Transverse colon (tissue), 4 donors: ENCODE measurements around the gene CRHBP. TPM values are rescaled to one million over a fixed set of nuclear protein-coding genes. Genes with fewer than 3 reads are reported as not detected.

ENCODE experiments used
- DNase-seq: peaks from one replicate; pipeline ENCODE4 v3.0.0-alpha.2; 2019
- H3K27ac ChIP-seq, 4 donors: fragments of 200-600 bp; sonication (generic); 2 replicates each; pipeline ENCODE4 v1.5.1; 2016 to 2018; ENCODE audit warnings: inconsistent platforms in 4 of 4
- H3K27me3 ChIP-seq: fragments of 200-600 bp; sonication (generic); 2 replicates; pipeline ENCODE4 v1.5.1; 2017; ENCODE audit warnings: inconsistent platforms
- H3K36me3 ChIP-seq, 4 donors: fragments of 200-600 bp; sonication (generic); 2 replicates each; pipeline ENCODE4 v1.5.1; 2017 to 2019; ENCODE audit warnings: inconsistent platforms in 4 of 4
- H3K4me1 ChIP-seq, 4 donors: fragments of 200-600 bp; sonication (generic); 2 replicates each; pipeline ENCODE4 v1.5.1; 2017 to 2020; ENCODE audit warnings: inconsistent platforms in 4 of 4
- H3K4me3 ChIP-seq, 4 donors: fragments of 200-600 bp; sonication (generic); 1 replicate in 1 of 4; 2 replicates in 3 of 4; pipeline versions ENCODE4 v1.5.1 to v1.6.1; 2017 to 2019; ENCODE audit warnings: inconsistent platforms in 4 of 4
- H3K9me3 ChIP-seq, 2 donors: fragments of 200-600 bp; sonication (generic); 2 replicates each; pipeline ENCODE4 v1.5.1; 2017 to 2019; ENCODE audit warnings: inconsistent platforms in 2 of 2
- EP300 ChIP-seq: sonication (generic); formaldehyde crosslinking; IDR thresholded peaks from one replicate; pipeline ENCODE4 v1.6.1; 2017; ENCODE audit warnings: antibody characterized with exemption, low read depth
- POLR2A ChIP-seq: fragments of 450-650 bp; IDR thresholded peaks from one replicate; pipeline ENCODE4 v1.6.1; 2016; ENCODE audit warnings: antibody characterized with exemption, mild to moderate bottlenecking, moderate library complexity
- POLR2AphosphoS5 ChIP-seq, 3 donors: sonication (generic); formaldehyde crosslinking; IDR thresholded peaks; one replicate each; pipeline ENCODE4 v1.6.1; 2016; ENCODE audit warnings: antibody characterized with exemption in 3 of 3
- WGBS, 2 donors: methylation state at CpG; one replicate each; pipeline ENCODE4 v1.1.5; 2018; ENCODE audit warnings: low coverage in 1 of 2; 5-methylcytosine and 5-hydroxymethylcytosine counted together
- in situ Hi-C, 4 donors: fragments of 200-750 bp; cut with MboI; loops; one replicate each; pipeline versions ENCODE4 v1.15.0 to v1.15.1; 2017; ENCODE audit warnings: low sequenced_read_pairs in 3 of 4, low pct_ligation_motif_present in 1 of 4, low pct_unique_long_range_greater_than_20kb in 1 of 4
- intact Hi-C: fragments of 100-400 bp; cut with DNase I; formaldehyde crosslinking; loops from one replicate; pipeline ENCODE4 v1.15.1; 2023; ENCODE audit warnings: low total_unique reads
- total RNA-seq, 4 donors: library from RNA; depleted of rRNA; stranded (reverse); fragments of >200 nt; gene quantifications; one replicate each; pipeline ENCODE4 v1.1.0, GENCODE V29; 2016
- TF ChIP-seq, protein P1 (sequence below), 5 experiments: fragments of 200-600 bp in 3 of 5; fragments of 450-650 bp in 2 of 5; sonication (generic) in 3 of 5; IDR thresholded peaks; 1 replicate in 2 of 5; 2 replicates in 3 of 5; pipeline ENCODE4 v1.5.1; 2016 to 2017; ENCODE audit warnings: antibody characterized with exemption in 5 of 5, inconsistent platforms in 3 of 5, mild to moderate bottlenecking in 2 of 5, moderate library complexity in 1 of 5

CRHBP gene
- total RNA-seq, 4 donors from 2014 or later = 0.79 TPM; not detected in 3

DNA sequence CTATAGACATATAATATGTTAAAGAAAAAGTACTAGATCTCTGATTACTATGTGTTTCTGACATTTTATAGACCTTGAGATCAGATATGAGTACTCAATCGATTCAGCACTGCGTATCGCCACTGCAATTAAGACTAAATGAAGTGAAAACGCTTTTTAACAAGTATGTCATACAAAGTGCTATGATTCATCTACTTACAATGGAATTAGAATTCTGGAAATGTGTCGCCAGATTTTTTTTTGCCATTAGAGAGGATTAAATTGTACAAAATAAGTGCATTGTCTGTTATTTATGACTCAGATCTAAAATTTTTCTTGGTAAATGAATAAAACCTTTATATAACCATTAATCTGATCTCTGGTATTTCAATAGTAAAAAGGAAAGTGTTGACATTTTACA is 57.4 kb downstream of the CRHBP start:
- no peak overlapping the region for H3K27ac ChIP-seq
- no peak overlapping the region for H3K4me3 ChIP-seq
- H3K27me3 ChIP-seq = peaks cover 3% of the 10 kb centered on the region
- 88 to 89% methylated on average over 5 of the region's 5 CpGs for whole genome bisulfite sequencing, 2 donors
- no peaks in the 10 kb centered on the region for H3K9me3 ChIP-seq
- intact Hi-C loops (no loop called here), in situ Hi-C loops (loop anchor here in 2 of 4 donors (10.0 to 25.0 kb wide), 3 partner anchors 135 to 398 kb away; partner anchors contain the start of gene F2RL2 (in 1 of the 2))
- no peaks in the 10 kb centered on the region for H3K36me3 ChIP-seq
- TF ChIP-seq POLR2AphosphoS5 (IDR thresholded peaks at IDR 0.05) (no peak), POLR2A (no peak), EP300 (no peak)
- TF ChIP-seq, protein P1, sequence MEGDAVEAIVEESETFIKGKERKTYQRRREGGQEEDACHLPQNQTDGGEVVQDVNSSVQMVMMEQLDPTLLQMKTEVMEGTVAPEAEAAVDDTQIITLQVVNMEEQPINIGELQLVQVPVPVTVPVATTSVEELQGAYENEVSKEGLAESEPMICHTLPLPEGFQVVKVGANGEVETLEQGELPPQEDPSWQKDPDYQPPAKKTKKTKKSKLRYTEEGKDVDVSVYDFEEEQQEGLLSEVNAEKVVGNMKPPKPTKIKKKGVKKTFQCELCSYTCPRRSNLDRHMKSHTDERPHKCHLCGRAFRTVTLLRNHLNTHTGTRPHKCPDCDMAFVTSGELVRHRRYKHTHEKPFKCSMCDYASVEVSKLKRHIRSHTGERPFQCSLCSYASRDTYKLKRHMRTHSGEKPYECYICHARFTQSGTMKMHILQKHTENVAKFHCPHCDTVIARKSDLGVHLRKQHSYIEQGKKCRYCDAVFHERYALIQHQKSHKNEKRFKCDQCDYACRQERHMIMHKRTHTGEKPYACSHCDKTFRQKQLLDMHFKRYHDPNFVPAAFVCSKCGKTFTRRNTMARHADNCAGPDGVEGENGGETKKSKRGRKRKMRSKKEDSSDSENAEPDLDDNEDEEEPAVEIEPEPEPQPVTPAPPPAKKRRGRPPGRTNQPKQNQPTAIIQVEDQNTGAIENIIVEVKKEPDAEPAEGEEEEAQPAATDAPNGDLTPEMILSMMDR (IDR thresholded peaks at IDR 0.05) = no peak
- H3K4me1 ChIP-seq = no peaks in the 10 kb centered on the region
- DNase-seq = no peak

DNA sequence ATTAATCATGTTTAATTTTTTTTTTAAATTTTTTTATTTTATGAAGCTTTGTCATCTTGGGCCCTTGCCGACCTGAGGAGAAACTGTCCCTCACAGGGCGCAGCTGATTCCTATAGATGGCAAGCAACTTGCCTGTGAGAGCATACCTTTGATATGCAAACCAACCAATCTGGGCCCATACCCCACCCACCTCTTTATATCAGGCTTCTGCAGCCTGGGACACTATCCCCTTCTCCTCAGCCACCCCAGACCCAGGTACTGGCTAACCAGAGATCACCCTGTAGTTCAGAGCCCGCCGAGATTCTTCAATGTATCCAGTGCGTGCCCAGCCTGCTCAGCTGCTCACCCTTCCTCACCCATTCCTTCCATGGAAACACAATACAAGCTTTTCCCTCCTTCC is 58.7 kb downstream of the CRHBP start:
- no peaks in the 10 kb centered on the region for H3K36me3 ChIP-seq
- no peaks in the 10 kb centered on the region for H3K9me3 ChIP-seq
- in situ Hi-C loops = loop anchor here in 2 of 4 donors (10.0 to 25.0 kb wide), 3 partner anchors 137 to 399 kb away; partner anchors contain the start of gene F2RL2 (in 1 of the 2)
- intact Hi-C loops = no loop called here
- TF ChIP-seq, protein P1 (IDR thresholded peaks at IDR 0.05) = no peak
- TF ChIP-seq POLR2A = no peak
- no peak for TF ChIP-seq EP300
- no peak for TF ChIP-seq POLR2AphosphoS5 (IDR thresholded peaks at IDR 0.05)
- H3K27me3 ChIP-seq = peaks cover 2% of the 10 kb centered on the region
- WGBS, 2 donors = 67 to 79% methylated on average over 1 to 5 of the region's 5 CpGs
- H3K27ac ChIP-seq = no peak overlapping the region
- no peak overlapping the region for H3K4me3 ChIP-seq
- no peak for DNase-seq
- no peaks in the 10 kb centered on the region for H3K4me1 ChIP-seq

DNA sequence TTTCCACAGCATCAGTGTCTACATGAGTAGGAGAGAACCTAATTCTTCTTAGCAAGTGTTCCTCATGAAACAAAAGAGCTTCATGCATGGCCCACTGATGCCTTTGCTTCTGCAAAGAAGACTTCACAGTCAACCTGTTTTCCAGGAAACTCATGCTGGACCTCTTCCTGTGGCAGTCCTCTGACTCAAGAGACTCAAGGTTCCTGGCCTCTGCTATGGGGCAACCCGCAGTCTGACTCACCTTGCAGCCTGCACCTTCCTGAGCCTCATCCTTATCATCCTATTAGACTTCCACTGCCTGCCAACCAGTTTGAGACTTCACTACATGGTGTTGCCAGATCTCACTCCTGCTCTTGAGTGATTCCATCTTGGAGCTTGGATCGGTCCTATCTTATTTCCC is 59.8 kb downstream of the CRHBP start:
- no peaks in the 10 kb centered on the region for H3K9me3 ChIP-seq
- H3K27me3 ChIP-seq = peaks cover 2% of the 10 kb centered on the region
- 84 to 94% methylated on average over 2 of the region's 2 CpGs for WGBS, 2 donors
- H3K36me3 ChIP-seq = no peaks in the 10 kb centered on the region
- in situ Hi-C loops (loop anchor here in 2 of 4 donors (10.0 to 25.0 kb wide), 3 partner anchors 138 to 400 kb away; partner anchors contain the start of gene F2RL2 (in 1 of the 2)), intact Hi-C loops (no loop called here)
- H3K4me3 ChIP-seq = no peak overlapping the region
- no peak for DNase-seq
- TF ChIP-seq EP300 (no peak), POLR2A (no peak), POLR2AphosphoS5 (IDR thresholded peaks at IDR 0.05) (no peak)
- TF ChIP-seq, protein P1 (IDR thresholded peaks at IDR 0.05) = no peak
- no peak overlapping the region for H3K27ac ChIP-seq
- H3K4me1 ChIP-seq = no peaks in the 10 kb centered on the region

DNA sequence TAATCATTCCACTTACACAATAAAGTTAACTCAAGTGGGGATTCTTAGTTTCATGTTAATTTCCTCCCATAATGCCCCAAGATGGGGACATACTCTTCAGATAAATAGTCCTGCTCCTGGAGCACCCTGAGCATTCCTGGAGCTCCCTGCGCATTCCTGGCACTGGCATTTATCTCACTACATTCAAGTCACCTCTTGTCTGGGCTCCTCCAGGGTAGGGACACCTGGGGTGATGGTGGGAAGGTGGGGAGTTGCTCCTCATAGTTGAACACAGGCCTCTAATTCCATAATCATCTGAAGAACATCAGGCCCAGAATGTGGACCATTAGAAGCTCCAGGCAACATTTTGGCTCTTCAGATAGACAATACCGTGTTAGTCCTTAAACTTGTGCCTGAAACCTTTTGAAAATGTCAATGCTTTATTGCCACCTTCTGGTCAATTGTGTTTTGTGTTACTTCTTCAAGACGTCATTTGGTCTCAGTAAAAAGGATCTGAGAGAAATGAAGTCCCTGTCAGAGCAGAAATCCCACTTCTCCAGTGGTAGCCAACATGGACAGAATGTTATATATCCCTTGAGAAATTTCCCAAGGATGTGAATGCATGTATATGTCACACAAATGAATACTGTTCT is 63.2 kb downstream of the CRHBP start:
- Histone ChIP-seq H3K27ac (no peak overlapping the region), H3K27me3 (peaks cover 2% of the 10 kb centered on the region), H3K4me3 (no peak overlapping the region), H3K36me3 (no peaks in the 10 kb centered on the region), H3K9me3 (no peaks in the 10 kb centered on the region), H3K4me1 (no peaks in the 10 kb centered on the region)
- intact Hi-C loops (no loop called here), in situ Hi-C loops (loop anchor here in 2 of 4 donors (10.0 to 25.0 kb wide), 3 partner anchors 141 to 404 kb away; partner anchors contain the start of gene F2RL2 (in 1 of the 2))
- no peak for DNase-seq
- WGBS, 2 donors = 0 to 33% methylated on average over 2 to 3 of the region's 3 CpGs
- no peak for TF ChIP-seq POLR2A
- TF ChIP-seq, protein P1 (IDR thresholded peaks at IDR 0.05) = peak in 4 of 5 experiments; percentile 14 to 24 (median 20)
